A673 (cell line): Measurements from ENCODE around the gene RAB11B.

Source experiments
- EZH2 ChIP-seq: fragments of 200-600 bp; sonication (generic); IDR thresholded peaks from 2 replicates; pipeline ENCODE4 v1.6.1; 2017; ENCODE audit warnings: borderline replicate concordance, low read depth, mild to moderate bottlenecking, mixed read lengths, antibody characterized with exemption, low read length; ENCODE audit not compliant: poor library complexity, severe bottlenecking
- TF ChIP-seq, protein P1 (sequence below): fragments of 300-800, 200-600 bp; sonication (generic); conservative IDR thresholded peaks from 2 replicates; pipeline ENCODE4 v1.5.1; 2017; ENCODE audit warnings: low read depth, mild to moderate bottlenecking, antibody characterized with exemption, low read length, moderate library complexity, mixed read lengths

DNA sequence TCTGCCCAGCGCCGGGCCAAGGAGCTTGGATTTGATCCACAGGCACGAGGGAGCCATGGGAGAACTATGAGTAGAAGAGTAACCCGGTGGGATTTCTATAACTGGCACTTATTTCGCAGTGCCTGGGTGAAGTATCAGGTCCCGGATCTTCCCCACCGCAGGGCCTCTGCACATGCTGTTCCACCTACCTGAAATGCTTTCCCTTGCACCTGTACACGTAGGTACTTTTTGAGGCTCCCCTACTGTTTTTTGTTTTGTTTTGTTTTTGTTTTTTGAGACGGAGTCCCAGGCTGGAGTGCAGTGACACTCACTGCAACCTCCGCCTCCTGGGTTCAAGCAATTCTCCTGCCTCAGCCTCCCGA, 46.7 kb upstream of the RAB11B start:
- TF ChIP-seq, protein P1, sequence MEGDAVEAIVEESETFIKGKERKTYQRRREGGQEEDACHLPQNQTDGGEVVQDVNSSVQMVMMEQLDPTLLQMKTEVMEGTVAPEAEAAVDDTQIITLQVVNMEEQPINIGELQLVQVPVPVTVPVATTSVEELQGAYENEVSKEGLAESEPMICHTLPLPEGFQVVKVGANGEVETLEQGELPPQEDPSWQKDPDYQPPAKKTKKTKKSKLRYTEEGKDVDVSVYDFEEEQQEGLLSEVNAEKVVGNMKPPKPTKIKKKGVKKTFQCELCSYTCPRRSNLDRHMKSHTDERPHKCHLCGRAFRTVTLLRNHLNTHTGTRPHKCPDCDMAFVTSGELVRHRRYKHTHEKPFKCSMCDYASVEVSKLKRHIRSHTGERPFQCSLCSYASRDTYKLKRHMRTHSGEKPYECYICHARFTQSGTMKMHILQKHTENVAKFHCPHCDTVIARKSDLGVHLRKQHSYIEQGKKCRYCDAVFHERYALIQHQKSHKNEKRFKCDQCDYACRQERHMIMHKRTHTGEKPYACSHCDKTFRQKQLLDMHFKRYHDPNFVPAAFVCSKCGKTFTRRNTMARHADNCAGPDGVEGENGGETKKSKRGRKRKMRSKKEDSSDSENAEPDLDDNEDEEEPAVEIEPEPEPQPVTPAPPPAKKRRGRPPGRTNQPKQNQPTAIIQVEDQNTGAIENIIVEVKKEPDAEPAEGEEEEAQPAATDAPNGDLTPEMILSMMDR, result no peak
- TF ChIP-seq EZH2, result no peak
